Activated B cell treated with CpG ODN at 0.5 μM for 24 hours (primary cell): ENCODE results near the gene CFAP298. TPM values are rescaled to one million over a fixed set of nuclear protein-coding genes. Genes with fewer than 3 reads are reported as not detected.

ENCODE experiments used
- ATAC-seq: fragments of 200-7000 bp; cut with Tn5 transposase; one replicate; pipeline ENCODE4 v1.10.0; 2021; ENCODE audit warnings: low read depth, mild to moderate bottlenecking, moderate library complexity
- CTCF ChIA-PET: fragments of 350-600 bp; sonication (Branson Sonifier 250); formaldehyde crosslinking; loops from one replicate; lab custom pipeline; 2021; ENCODE audit warnings: antibody characterized with exemption; lab: Charles Lee
- POLR2A ChIA-PET: fragments of 350-600 bp; sonication (Branson Sonifier 250); formaldehyde crosslinking; loops from one replicate; lab custom pipeline; 2021; ENCODE audit warnings: antibody characterized with exemption; lab: Charles Lee
- DNase-seq: peaks from one replicate; pipeline ENCODE4 v3.0.0; 2022
- H3K27ac Mint-ChIP-seq: one replicate; pipeline ENCODE4 v1.8.0; 2020; ENCODE audit warnings: mixed read lengths
- H3K27me3 Mint-ChIP-seq: one replicate; pipeline ENCODE4 v1.8.0; 2021; ENCODE audit warnings: mixed read lengths
- H3K36me3 Mint-ChIP-seq: one replicate; pipeline ENCODE4 v1.8.0; 2021; ENCODE audit warnings: low read depth, mixed read lengths
- H3K4me1 Mint-ChIP-seq: one replicate; pipeline ENCODE4 v1.8.0; 2021; ENCODE audit warnings: mixed read lengths
- H3K4me3 Mint-ChIP-seq: one replicate; pipeline ENCODE4 v1.8.0; 2020; ENCODE audit warnings: mild to moderate bottlenecking, mixed read lengths
- H3K9me3 Mint-ChIP-seq: one replicate; pipeline ENCODE4 v1.8.0; 2020; ENCODE audit warnings: mixed read lengths
- CTCF ChIP-seq: fragments of 200-600 bp; IDR thresholded peaks from one replicate; pipeline ENCODE4 v1.8.0; 2022; ENCODE audit warnings: antibody characterized with exemption, mild to moderate bottlenecking
- intact Hi-C: fragments of 100-400 bp; cut with micrococcal nuclease; formaldehyde crosslinking; loops from one replicate; pipeline ENCODE4 v1.15.1; 2024
- total RNA-seq: library from RNA; stranded (reverse); gene quantifications from 2 replicates; pipeline ENCODE4 v1.2.3, GENCODE V29; 2022

Gene CFAP298
- total RNA-seq, 1 donor from 2014 or later = 37.3 TPM

DNA sequence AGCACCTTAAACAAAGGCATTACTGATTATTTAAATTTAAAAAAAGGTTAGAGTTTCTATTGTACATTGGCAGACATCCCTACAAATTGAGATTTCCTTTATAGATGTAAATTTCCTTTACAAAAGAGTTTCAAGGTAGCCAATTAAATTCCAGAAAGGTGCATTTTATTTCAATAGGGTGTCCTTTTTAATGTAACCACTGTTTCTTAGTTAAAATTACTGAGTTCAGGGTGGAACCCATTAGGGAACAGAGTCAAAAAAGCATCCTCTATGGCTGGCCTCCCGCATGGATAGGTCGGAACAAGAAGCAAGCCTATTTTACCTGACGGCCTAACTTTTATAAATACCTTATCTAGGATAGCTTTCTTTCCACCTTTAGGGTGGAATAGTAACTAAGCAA is 51.3 kb downstream of the CFAP298 start:
- POLR2A ChIA-PET = no interaction called here

DNA sequence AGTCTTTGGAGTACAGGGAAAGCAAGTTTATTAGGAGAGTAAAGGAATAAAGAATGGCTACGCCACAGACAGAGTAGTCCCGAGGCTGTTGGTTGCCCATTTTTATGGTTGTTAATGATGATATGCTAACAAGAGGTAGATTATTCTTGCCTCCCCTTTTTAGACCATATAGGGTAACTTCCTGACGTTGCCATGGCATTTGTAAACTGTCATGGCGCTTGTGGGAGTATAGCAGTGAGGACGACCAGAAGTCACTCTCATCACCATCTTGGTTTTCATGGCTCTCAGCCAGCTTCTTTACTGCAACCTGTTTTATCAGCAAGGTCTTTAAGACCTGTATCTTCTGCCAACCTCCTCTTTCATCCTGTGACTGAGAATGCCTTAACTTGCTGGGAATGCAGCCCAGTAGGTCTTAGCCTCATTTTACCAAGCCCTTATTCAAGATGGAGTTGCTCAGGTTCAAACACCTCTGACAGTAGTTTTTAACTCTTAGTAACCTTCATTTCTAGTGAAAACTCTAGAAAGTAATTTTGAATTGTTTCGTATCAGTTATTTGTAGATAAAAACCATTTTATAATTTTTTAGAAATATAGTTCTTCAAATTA is 53.1 kb downstream of the CFAP298 start:
- H3K36me3 Mint-ChIP-seq = no peaks in the 10 kb centered on the region
- intact Hi-C loops = no loop called here
- ATAC-seq = no peak
- no peaks in the 10 kb centered on the region for H3K9me3 Mint-ChIP-seq
- ChIA-PET CTCF (no interaction called here), POLR2A (no interaction called here)
- DNase-seq = no peak
- no peak for TF ChIP-seq CTCF
- H3K27ac Mint-ChIP-seq = no peak overlapping the region
- no peaks in the 10 kb centered on the region for H3K4me1 Mint-ChIP-seq
- H3K4me3 Mint-ChIP-seq = no peak overlapping the region
- H3K27me3 Mint-ChIP-seq = peaks cover 6% of the 10 kb centered on the region

More for the DNA sequence above, 51.3 kb downstream of the CFAP298 start:
- Mint-ChIP-seq H3K4me1 (no peaks in the 10 kb centered on the region), H3K27ac (no peak overlapping the region), H3K27me3 (peaks cover 18% of the 10 kb centered on the region), H3K4me3 (no peak overlapping the region), H3K36me3 (no peaks in the 10 kb centered on the region), H3K9me3 (peaks cover 8% of the 10 kb centered on the region)
- intact Hi-C loops = loop anchor here (10.0 kb wide), 1 partner anchor 696 kb away; no protein-coding TSS in a partner anchor
- no peak for TF ChIP-seq CTCF
- no peak for DNase-seq
- CTCF ChIA-PET = interaction anchor here (1.0 kb wide), 1 partner anchor 8 kb away, joined by 3 read pairs; no protein-coding TSS in a partner anchor
- ATAC-seq = no peak

DNA sequence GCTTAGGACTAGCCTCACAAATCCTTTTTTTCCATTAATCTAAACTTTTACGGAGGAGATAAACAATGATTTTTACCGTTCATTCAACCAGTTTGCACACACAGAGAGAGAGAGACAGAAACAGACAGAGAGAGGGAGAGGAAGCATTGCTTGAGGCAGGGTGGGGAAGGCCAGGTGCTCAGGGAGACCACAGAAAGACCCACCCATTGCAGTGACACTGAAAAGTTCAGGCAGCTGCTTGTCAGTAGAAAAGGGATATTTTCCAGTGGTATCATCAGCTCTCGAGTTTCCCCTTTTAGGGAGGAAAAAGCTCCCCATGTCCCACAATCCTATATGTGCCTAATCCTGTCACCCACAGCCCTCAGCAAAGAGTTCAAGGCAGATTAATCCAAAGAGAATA is 54.1 kb downstream of the CFAP298 start:
- no peaks in the 10 kb centered on the region for H3K9me3 Mint-ChIP-seq

GRCh38 chr21:32554832-32555638 is 57.1 kb downstream of the CFAP298 start:
- Mint-ChIP-seq H3K4me3 (no peak overlapping the region), H3K9me3 (no peaks in the 10 kb centered on the region), H3K27ac (no peak overlapping the region), H3K36me3 (no peaks in the 10 kb centered on the region), H3K4me1 (no peaks in the 10 kb centered on the region), H3K27me3 (peaks cover 13% of the 10 kb centered on the region)
- no peak for TF ChIP-seq CTCF
- ChIA-PET CTCF (no interaction called here), POLR2A (no interaction called here)
- ATAC-seq (no peak), DNase-seq (no peak)
- intact Hi-C loops = no loop called here

More for the DNA sequence above, 54.1 kb downstream of the CFAP298 start:
- Mint-ChIP-seq H3K27me3 (peaks cover 7% of the 10 kb centered on the region), H3K4me1 (no peaks in the 10 kb centered on the region), H3K27ac (no peak overlapping the region), H3K4me3 (no peak overlapping the region), H3K36me3 (no peaks in the 10 kb centered on the region)
- intact Hi-C loops = no loop called here
- no peak for TF ChIP-seq CTCF
- POLR2A ChIA-PET = no interaction called here
- DNase-seq (no peak), ATAC-seq (no peak)
- CTCF ChIA-PET = no interaction called here

DNA sequence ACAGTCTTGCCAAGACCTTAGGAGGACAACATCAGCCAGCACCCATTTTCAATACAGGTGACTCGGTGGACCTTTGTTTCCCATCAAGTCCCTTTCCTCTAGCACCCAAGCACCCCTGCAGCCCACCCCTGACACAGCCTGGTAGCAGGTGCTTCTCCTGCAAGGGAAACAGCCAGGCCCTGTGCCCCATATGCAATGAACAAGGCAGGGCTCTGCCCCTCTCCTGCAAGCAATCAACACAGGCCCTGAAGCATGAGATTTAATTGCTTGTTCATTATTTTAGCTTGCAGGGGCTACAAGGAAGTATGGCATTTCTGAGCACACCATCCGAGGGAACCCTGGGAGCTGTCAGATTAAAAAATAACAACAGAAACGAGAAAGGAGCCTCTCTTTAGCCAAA is 62.3 kb downstream of the CFAP298 start:
- Mint-ChIP-seq H3K27me3 (peaks cover 12% of the 10 kb centered on the region), H3K27ac (no peak overlapping the region), H3K4me1 (no peaks in the 10 kb centered on the region), H3K4me3 (no peak overlapping the region), H3K36me3 (no peaks in the 10 kb centered on the region), H3K9me3 (no peaks in the 10 kb centered on the region)
- ChIA-PET POLR2A (no interaction called here), CTCF (no interaction called here)
- intact Hi-C loops = no loop called here
- DNase-seq = no peak
- no peak for ATAC-seq
- no peak for TF ChIP-seq CTCF
